ENCODE results near the gene COX4I1. TPM values are rescaled to one million over a fixed set of nuclear protein-coding genes. Genes with fewer than 3 reads are reported as not detected.

The COX4I1 gene
- 219 TPM for total RNA-seq

GRCh38 chr16:85799497-85800320, at the start of gene COX4I1, which contains the start of gene EMC8:
TSS of gene COX4I1 (plus strand) at chr16:85799695. CDS start at chr16:85801206, 1,511 bp downstream.
TSS of gene EMC8 (minus strand) at chr16:85799544. CDS start at chr16:85799295, 249 bp downstream.

GRCh38 chr16:85750827-85751697, 48.4 kb upstream of the COX4I1 start, which contains the start of gene C16orf74:
TSS of gene C16orf74 (minus strand) at chr16:85751096. CDS start at chr16:85735217, 15,879 bp downstream.

Other genes with a start within 250 kb of the COX4I1 start
- 185 TPM for gene GSE1, start 186.4 kb upstream of the COX4I1 start, total RNA-seq
- gene GINS2, start 110.7 kb upstream of the COX4I1 start, total RNA-seq: 7.0 TPM
- gene C16orf74, start 48.6 kb upstream of the COX4I1 start, total RNA-seq: 23.1 TPM
- 25.8 TPM for gene EMC8, start 151 bp upstream of the COX4I1 start, total RNA-seq
- 10.4 TPM for gene IRF8, start 99.5 kb downstream of the COX4I1 start, total RNA-seq

All from camera-type eye (tissue), 1 donor.